Activated naive CD8-positive, alpha-beta T cell treated with anti-CD3 and anti-CD28 coated beads, Interleukin-2, amount 10 ng/mL, durations not matched to agents 7 days and 5 days (primary cell): ENCODE measurements around the gene LDLRAD3. TPM values are rescaled to one million over a fixed set of nuclear protein-coding genes. Genes with fewer than 3 reads are reported as not detected.

ENCODE experiments used
- ATAC-seq: fragments of 150-1000 bp; cut with Tn5 transposase; one replicate; pipeline ENCODE4 v1.10.0; 2021; ENCODE audit warnings: low read depth, moderate library complexity
- POLR2A ChIA-PET: fragments of 350-600 bp; sonication (Branson Sonifier 250); formaldehyde crosslinking; loops from one replicate; lab custom pipeline; 2021; ENCODE audit warnings: antibody characterized with exemption; lab: Charles Lee
- DNase-seq: peaks from one replicate; pipeline ENCODE4 v3.0.0; 2021
- H3K27ac Mint-ChIP-seq: one replicate; pipeline ENCODE4 v1.8.0; 2022; ENCODE audit warnings: mild to moderate bottlenecking, mixed read lengths
- H3K27me3 Mint-ChIP-seq: one replicate; pipeline ENCODE4 v1.8.0; 2022; ENCODE audit warnings: mild to moderate bottlenecking, moderate library complexity, mixed read lengths
- H3K36me3 Mint-ChIP-seq: one replicate; pipeline ENCODE4 v1.8.0; 2021; ENCODE audit warnings: mild to moderate bottlenecking, mixed read lengths
- H3K4me1 Mint-ChIP-seq: one replicate; pipeline ENCODE4 v1.8.0; 2021; ENCODE audit warnings: mixed read lengths
- H3K4me3 Mint-ChIP-seq: one replicate; pipeline ENCODE4 v1.8.0; 2022; ENCODE audit warnings: mild to moderate bottlenecking, moderate library complexity, mixed read lengths
- H3K9me3 Mint-ChIP-seq: one replicate; pipeline ENCODE4 v1.8.0; 2021; ENCODE audit warnings: mixed read lengths
- total RNA-seq, 2 experiments: library from RNA; stranded (reverse); gene quantifications; one replicate each; pipeline ENCODE4 v1.2.3, GENCODE V29; 2021

The LDLRAD3 gene
- total RNA-seq, 2 experiments from 2014 or later = 0.09 TPM; not detected in 1

DNA sequence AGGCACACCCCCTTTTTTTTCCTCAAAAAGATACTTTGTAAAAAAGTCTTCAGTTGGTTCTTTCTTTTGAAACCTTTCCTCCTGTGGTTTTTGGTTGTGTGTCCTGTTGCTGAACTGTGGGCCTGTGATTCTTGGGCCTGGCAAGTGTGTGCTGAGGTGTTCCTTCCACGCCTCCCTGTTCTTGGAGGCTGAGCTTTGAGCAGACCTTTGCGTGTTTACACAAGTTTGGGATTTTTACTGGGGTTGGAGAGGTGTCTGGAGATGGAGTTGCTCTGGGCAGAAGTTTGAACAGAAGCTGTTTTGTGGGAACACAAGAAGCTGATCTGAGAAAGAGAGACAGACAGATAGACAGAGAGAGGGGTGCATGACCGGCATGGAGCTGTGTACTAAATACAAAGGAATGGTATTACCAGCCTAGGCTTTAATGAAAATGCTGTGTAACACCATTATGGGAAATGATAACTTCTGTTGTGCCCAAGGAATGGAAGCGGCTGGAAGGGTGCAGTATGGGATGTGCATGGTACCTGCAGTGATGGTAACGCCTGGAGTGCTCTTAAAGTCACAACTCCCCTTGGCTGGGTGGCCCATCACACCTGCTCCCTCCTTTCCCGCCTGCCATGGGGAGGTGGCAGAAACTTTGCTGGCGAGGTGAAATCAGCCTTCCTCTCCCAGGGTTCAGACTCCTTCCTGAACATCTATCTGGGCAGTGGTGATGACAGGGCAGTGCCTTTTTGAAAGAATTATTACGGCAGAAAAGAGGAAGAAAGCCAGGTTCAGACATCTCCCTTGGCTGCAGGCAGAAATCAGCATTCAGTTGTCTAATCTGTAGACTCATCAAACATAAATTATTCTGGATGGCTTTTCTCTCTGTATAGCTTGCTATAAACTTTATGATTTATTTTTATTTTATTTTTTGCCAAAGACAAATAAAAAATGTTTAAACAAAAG lies 70.4 kb downstream of the LDLRAD3 start:
- Mint-ChIP-seq H3K27me3 (peaks cover 7% of the 10 kb centered on the region), H3K27ac (no peak overlapping the region), H3K4me1 (no peaks in the 10 kb centered on the region), H3K4me3 (no peak overlapping the region), H3K36me3 (no peaks in the 10 kb centered on the region), H3K9me3 (no peaks in the 10 kb centered on the region)
- DNase-seq (no peak), ATAC-seq (no peak)
- POLR2A ChIA-PET = no interaction called here

DNA sequence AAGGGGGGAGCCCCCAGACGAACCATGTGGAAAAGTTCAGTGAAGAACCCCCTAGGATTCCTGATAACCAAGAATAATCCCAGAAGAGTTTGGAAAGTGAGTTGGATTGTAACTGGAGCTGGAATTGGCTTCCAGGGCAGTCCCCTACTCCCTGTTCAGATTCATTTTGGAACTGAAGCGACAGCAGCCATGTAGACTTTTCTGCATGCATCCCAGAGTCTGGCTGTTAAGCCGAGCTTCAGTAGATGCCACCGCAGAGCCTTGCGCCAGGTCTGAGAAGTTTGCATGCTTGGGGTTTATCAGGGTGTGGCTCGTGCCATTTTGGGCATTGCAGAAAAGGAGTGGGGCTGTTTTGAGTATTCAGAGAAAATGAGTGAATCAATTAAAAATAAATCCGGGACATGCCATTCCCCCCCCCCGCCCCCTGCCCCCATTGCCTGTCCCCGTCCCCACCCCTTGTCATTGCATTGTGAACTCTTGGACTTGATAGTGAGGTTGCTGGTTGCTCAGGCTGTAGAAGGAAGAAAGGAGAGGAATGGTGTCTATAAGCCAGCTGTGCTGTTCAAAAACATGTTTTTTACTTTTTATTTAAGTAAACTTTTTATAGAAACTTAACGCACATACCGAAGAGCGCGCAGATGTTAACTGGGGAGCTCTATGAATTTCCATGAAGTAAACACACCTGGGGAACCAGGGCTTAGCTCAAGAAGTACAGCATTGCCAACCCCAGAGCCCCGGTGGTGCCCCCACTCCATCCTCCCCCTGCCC lies 71.2 kb downstream of the LDLRAD3 start:
- no peak overlapping the region for H3K4me3 Mint-ChIP-seq
- H3K27ac Mint-ChIP-seq = no peak overlapping the region
- POLR2A ChIA-PET = no interaction called here
- no peaks in the 10 kb centered on the region for H3K9me3 Mint-ChIP-seq
- peaks cover 7% of the 10 kb centered on the region for H3K27me3 Mint-ChIP-seq
- ATAC-seq (no peak), DNase-seq (no peak)
- H3K4me1 Mint-ChIP-seq = no peaks in the 10 kb centered on the region
- no peaks in the 10 kb centered on the region for H3K36me3 Mint-ChIP-seq

DNA sequence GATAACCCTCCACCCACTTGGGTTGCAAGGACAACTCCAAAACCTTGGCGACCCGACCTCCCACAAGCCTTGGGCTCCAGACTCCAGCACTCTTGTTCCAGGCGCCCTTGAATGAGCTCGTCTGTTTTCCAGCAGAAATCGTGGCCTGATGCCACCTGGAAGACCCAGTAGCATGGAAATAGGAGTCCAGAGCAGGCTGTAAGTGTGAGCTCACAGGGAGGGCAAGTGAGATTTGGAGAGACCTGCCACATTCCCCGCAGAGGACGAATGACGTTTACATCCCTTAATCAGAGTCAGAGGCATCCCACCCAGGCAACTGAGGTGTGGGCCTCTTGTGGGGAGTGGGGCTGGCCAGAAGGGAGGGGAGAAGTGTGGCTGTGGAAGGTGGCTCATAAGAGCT lies 71.9 kb downstream of the LDLRAD3 start:
- ATAC-seq = no peak
- no peaks in the 10 kb centered on the region for H3K4me1 Mint-ChIP-seq
- H3K9me3 Mint-ChIP-seq = no peaks in the 10 kb centered on the region
- H3K4me3 Mint-ChIP-seq = no peak overlapping the region
- no peak for DNase-seq
- POLR2A ChIA-PET = no interaction called here
- peaks cover 11% of the 10 kb centered on the region for H3K27me3 Mint-ChIP-seq
- H3K36me3 Mint-ChIP-seq = no peaks in the 10 kb centered on the region
- H3K27ac Mint-ChIP-seq = no peak overlapping the region

DNA sequence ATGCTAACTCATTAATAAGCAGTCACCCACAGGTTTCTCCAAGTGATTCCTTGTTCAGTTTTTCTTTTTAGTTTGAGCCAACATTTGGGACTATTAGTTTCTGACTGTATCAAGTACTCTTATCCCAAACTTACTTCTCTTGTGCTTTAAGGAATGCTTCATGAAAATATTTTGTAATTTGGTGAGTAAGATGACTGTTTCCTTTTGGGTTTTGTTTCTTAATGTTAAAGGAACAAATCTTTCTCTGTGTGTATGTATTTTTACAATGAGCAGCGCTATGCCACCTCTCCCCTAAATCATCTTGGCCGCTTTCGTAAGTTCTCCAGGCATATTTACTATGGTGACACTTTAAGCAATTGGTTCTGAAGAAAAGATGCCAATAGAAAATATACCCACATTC lies 72.4 kb downstream of the LDLRAD3 start:
- Mint-ChIP-seq H3K36me3 (no peaks in the 10 kb centered on the region), H3K9me3 (no peaks in the 10 kb centered on the region), H3K27me3 (peaks cover 13% of the 10 kb centered on the region), H3K4me1 (no peaks in the 10 kb centered on the region), H3K4me3 (no peak overlapping the region), H3K27ac (no peak overlapping the region)
- POLR2A ChIA-PET = no interaction called here
- ATAC-seq = no peak
- DNase-seq = no peak

DNA sequence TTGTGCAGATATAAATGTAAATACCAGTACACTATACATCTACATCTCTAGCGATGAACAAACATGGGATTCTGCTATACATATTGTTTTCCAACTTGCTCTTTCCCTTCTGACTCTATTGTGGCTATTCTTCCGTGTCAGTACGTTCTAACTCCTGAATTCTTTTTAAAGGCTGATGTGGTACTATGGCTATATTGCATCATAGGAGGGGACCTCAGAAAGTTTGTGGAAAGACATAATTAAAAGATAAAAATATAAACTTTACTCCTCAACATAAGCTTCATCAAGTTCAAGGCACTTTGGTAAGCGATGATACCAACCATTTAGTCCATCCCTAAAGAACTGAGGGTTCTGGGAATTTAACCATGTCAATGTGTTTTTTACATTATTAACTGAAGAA lies 72.8 kb downstream of the LDLRAD3 start:
- no peaks in the 10 kb centered on the region for H3K4me1 Mint-ChIP-seq
- no peaks in the 10 kb centered on the region for H3K36me3 Mint-ChIP-seq
- no peak overlapping the region for H3K4me3 Mint-ChIP-seq
- peaks cover 13% of the 10 kb centered on the region for H3K27me3 Mint-ChIP-seq
- POLR2A ChIA-PET = no interaction called here
- ATAC-seq = no peak
- no peak for DNase-seq
- no peaks in the 10 kb centered on the region for H3K9me3 Mint-ChIP-seq
- no peak overlapping the region for H3K27ac Mint-ChIP-seq

DNA sequence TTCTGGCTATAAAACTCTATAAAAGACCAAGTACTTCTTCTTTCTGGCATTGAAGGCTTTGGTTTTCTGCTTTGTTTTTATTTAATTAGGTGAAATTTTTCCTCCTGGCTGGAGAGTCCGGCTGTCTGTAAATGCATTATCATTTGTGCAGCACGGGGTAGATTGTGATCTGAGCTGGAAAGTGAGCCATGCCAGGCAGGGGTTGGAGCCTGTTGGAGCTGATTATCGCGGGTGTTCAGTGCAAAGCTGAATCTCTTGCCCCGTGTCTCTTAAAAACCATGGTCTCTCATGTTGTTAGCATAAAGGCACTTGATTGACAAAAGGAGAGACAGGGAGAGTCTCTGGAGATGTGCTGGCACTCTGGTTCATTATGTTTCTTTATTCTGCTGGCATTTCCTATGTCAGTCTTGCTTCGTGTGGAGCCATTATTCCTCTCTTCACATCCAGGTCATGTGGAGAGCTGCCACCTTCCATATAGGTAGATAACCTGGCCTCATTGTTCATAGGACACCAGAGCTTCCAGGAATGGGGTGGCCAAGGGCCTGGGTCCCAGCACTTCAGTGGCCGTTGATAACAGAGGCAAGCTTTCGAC lies 75.2 kb downstream of the LDLRAD3 start:
- no peak for ATAC-seq
- H3K27me3 Mint-ChIP-seq = peaks cover 6% of the 10 kb centered on the region
- POLR2A ChIA-PET = no interaction called here
- H3K4me3 Mint-ChIP-seq = no peak overlapping the region
- H3K36me3 Mint-ChIP-seq = no peaks in the 10 kb centered on the region
- H3K4me1 Mint-ChIP-seq = no peaks in the 10 kb centered on the region
- DNase-seq = no peak
- no peaks in the 10 kb centered on the region for H3K9me3 Mint-ChIP-seq
- no peak overlapping the region for H3K27ac Mint-ChIP-seq

DNA sequence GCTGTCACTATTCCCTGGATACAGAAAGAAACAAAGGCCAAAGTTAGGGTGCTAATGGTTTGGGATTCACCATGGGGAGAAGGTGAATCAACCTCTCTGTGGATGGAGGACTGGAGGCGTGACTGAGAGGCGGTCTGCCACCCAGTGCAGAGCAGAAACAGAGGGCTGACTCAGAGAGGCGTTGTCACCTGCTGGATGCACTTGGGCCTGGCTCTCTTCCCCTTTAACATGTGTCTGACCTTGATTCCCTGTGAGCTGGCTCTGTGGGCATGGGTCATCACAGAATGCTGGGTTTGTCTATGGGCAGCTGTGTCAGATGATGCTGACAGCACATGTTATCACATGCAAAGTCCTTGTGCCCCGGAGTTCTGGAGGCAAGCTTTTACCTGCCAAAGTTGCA lies 75.9 kb downstream of the LDLRAD3 start:
- POLR2A ChIA-PET = no interaction called here
- Mint-ChIP-seq H3K4me3 (no peak overlapping the region), H3K4me1 (no peaks in the 10 kb centered on the region), H3K27me3 (peaks cover 6% of the 10 kb centered on the region), H3K27ac (no peak overlapping the region), H3K9me3 (no peaks in the 10 kb centered on the region), H3K36me3 (no peaks in the 10 kb centered on the region)
- DNase-seq (no peak), ATAC-seq (no peak)

DNA sequence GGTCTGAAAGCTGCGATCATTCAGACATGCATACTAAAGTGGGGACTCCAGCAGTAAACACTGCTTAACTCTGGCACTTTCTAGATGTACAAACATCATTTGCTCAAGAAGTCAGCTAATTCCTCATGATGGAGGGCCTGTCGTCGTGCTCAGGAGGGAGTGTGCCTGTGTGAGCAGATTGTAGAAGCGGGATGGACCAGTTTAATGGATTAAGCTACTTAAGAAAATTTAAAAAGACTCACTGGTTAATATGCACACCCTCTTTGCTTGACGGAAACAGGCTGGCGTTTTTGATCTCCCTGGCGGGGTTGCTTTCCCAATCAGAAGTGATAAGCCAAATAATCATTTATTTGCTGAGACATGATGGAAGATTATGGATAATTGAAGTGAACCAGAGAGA lies 79.0 kb downstream of the LDLRAD3 start:
- Mint-ChIP-seq H3K36me3 (no peaks in the 10 kb centered on the region), H3K9me3 (no peaks in the 10 kb centered on the region), H3K27ac (no peak overlapping the region), H3K27me3 (peaks cover 13% of the 10 kb centered on the region), H3K4me3 (no peak overlapping the region), H3K4me1 (no peaks in the 10 kb centered on the region)
- no peak for ATAC-seq
- POLR2A ChIA-PET = no interaction called here
- no peak for DNase-seq

DNA sequence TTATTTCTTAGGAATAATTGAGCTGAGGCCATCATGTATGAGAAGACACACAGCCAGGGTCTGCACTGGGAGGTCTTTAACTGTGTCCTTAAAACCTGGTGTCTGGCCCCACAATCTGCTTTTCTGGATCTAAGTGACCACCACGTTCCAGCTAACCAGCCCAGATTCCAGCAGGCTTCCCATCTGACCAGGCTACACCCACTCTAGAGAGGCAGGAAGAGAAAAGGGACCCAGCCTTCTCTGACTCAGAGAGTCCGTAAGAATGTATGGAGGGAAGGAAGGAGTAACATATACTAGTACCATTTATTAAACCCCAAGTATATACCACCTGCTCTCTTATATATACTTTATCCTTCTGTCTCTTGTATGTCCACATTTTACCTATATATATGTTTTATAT lies 80.1 kb downstream of the LDLRAD3 start:
- ATAC-seq (no peak), DNase-seq (no peak)
- no peak overlapping the region for H3K27ac Mint-ChIP-seq
- H3K27me3 Mint-ChIP-seq = peaks cover 13% of the 10 kb centered on the region
- no peak overlapping the region for H3K4me3 Mint-ChIP-seq
- H3K9me3 Mint-ChIP-seq = no peaks in the 10 kb centered on the region
- H3K4me1 Mint-ChIP-seq = no peaks in the 10 kb centered on the region
- H3K36me3 Mint-ChIP-seq = no peaks in the 10 kb centered on the region
- POLR2A ChIA-PET = no interaction called here

DNA sequence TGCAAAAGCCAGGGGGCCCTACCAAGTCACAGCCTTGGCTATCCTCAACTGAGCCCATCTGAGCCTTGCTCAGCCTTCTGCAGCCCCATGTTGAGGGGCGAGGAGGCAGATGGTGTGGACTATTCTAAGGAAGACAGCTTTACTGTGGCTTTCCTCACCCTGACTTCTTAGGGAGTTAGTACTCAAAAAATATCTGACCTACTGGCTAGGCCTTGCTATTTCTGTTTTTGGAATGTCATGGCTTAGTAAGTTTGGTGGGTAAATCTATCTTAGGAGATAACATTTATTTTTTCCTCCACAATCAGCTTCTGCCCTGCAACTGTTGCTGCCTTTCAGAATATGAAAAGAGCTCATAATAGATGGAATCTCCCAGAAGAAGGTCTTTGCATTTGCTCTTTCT lies 80.9 kb downstream of the LDLRAD3 start:
- DNase-seq (no peak), ATAC-seq (no peak)
- Mint-ChIP-seq H3K27me3 (peaks cover 13% of the 10 kb centered on the region), H3K4me3 (no peak overlapping the region), H3K4me1 (no peaks in the 10 kb centered on the region), H3K36me3 (no peaks in the 10 kb centered on the region), H3K27ac (no peak overlapping the region), H3K9me3 (no peaks in the 10 kb centered on the region)
- POLR2A ChIA-PET = no interaction called here

DNA sequence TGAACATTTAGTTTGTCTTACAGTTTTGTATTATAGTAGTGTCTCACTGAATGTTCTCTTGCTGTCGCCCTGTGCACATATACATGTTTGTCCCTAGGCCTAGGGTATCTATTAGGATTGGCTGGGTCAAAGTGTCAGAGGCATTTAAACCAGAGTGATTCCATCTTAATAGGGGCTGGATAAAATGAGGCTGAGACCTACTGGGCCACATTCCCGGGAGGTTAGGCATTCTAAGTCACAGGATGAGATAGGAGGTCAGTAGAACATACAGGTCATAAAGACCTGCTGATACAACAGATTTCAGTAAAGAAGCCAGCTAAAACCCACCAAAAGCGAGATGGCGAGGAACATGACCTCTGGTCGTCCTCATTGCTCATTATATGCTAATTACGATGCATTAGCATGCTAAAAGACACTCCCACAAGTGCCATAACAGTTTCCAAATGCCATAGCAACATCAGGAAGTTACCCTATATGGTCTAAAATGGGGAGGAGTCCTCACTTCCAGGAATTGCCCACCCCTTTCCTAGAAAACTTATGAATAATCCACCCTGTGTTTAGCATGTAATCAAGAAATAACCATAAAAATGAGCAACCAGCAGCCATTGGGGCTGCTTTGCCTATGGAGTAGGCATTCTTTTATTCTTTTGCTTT lies 82.6 kb downstream of the LDLRAD3 start:
- no peak overlapping the region for H3K27ac Mint-ChIP-seq
- no peaks in the 10 kb centered on the region for H3K36me3 Mint-ChIP-seq
- no peaks in the 10 kb centered on the region for H3K9me3 Mint-ChIP-seq
- peaks cover 6% of the 10 kb centered on the region for H3K27me3 Mint-ChIP-seq
- ATAC-seq (no peak), DNase-seq (no peak)
- no peaks in the 10 kb centered on the region for H3K4me1 Mint-ChIP-seq
- H3K4me3 Mint-ChIP-seq = no peak overlapping the region
- POLR2A ChIA-PET = no interaction called here

DNA sequence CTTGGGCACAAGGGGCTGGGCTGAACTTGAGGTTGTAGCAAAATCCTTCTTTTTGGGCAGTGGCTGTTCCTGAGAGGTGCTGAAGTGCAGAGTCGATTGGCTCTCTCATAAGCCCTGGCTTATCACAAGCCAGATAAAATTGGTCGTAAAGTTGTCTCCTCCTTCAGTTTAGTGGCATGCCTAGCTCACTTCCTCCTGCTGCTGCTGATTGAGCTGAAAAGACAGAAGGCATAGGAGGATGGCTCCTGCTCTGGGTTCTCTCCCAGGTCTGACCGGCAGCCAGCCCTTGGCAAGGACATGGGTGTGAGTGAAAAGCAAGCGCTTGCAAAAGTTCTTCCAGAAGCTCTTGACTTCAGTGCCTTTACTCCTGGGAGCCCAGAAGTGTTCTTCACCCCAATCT lies 83.9 kb downstream of the LDLRAD3 start:
- ATAC-seq (no peak), DNase-seq (no peak)
- Mint-ChIP-seq H3K27ac (no peak overlapping the region), H3K4me1 (no peaks in the 10 kb centered on the region), H3K9me3 (no peaks in the 10 kb centered on the region), H3K27me3 (peaks cover 6% of the 10 kb centered on the region), H3K36me3 (no peaks in the 10 kb centered on the region), H3K4me3 (no peak overlapping the region)
- POLR2A ChIA-PET = no interaction called here

DNA sequence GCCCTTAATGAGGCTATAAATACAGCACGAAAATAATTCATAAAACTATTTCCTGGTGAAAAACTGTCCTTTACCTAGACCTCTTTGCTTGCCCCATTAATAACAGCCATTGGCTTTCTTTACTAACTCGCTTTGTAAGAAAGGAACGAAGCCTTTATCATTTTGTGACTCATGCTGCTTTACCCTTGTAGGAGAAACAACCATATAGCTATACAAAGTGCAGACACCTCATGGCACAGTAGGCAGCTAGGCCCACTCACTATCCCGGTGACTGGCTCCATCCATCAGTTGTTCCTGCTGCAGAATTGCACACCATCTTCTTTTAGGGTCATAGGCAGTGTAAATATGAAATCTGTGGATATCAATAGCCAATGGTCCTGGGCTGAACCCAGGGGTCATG lies 85.8 kb downstream of the LDLRAD3 start:
- no peak for DNase-seq
- ATAC-seq = no peak
- H3K27me3 Mint-ChIP-seq = peaks cover 6% of the 10 kb centered on the region
- H3K36me3 Mint-ChIP-seq = no peaks in the 10 kb centered on the region
- POLR2A ChIA-PET = no interaction called here
- no peak overlapping the region for H3K27ac Mint-ChIP-seq
- no peaks in the 10 kb centered on the region for H3K9me3 Mint-ChIP-seq
- H3K4me1 Mint-ChIP-seq = no peaks in the 10 kb centered on the region
- no peak overlapping the region for H3K4me3 Mint-ChIP-seq
